Liver (tissue), 9 donors: ENCODE measurements around the gene PTPRD. TPM values are rescaled to one million over a fixed set of nuclear protein-coding genes. Genes with fewer than 3 reads are reported as not detected.

Source experiments
- DNase-seq: peaks from one replicate; pipeline ENCODE4 v3.0.0-alpha.2; 2017; ENCODE audit warnings: low spot score
- H3K27ac ChIP-seq, 2 donors: one replicate each; pipeline ENCODE4 v1.7.0; 2013; ENCODE audit warnings: inconsistent platforms in 2 of 2, low read length in 2 of 2, control low read depth in 1 of 2, low read depth in 1 of 2, mild to moderate bottlenecking in 1 of 2
- H3K27me3 ChIP-seq, 4 donors: one replicate each; pipeline versions ENCODE4 v1.6.1 to v1.7.0; 2013; ENCODE audit warnings: low read length in 3 of 4, inconsistent platforms in 1 of 4, mild to moderate bottlenecking in 1 of 4, moderate library complexity in 1 of 4; ENCODE audit not compliant: control insufficient read depth in 4 of 4, insufficient read depth in 4 of 4
- H3K36me3 ChIP-seq, 4 donors: one replicate each; pipeline versions ENCODE4 v1.6.1 to v1.7.0; 2013; ENCODE audit warnings: low read length in 3 of 4, mild to moderate bottlenecking in 3 of 4, low read depth in 1 of 4, moderate library complexity in 1 of 4; ENCODE audit not compliant: control insufficient read depth in 4 of 4, insufficient read depth in 3 of 4
- H3K4me1 ChIP-seq, 4 donors: one replicate each; pipeline versions ENCODE4 v1.6.1 to v1.7.0; 2013; ENCODE audit warnings: low read length in 3 of 4, mild to moderate bottlenecking in 3 of 4, moderate library complexity in 1 of 4; ENCODE audit not compliant: control insufficient read depth in 4 of 4, insufficient read depth in 4 of 4
- H3K4me3 ChIP-seq, 3 donors: one replicate each; pipeline versions ENCODE4 v1.6.1 to v1.7.0; 2013; ENCODE audit warnings: low read length in 3 of 3, control low read depth in 1 of 3, low read depth in 1 of 3, mild to moderate bottlenecking in 1 of 3
- H3K9ac ChIP-seq, 2 donors: one replicate each; pipeline ENCODE4 v1.7.0; 2013; ENCODE audit warnings: low read length in 2 of 2, mild to moderate bottlenecking in 2 of 2, moderate library complexity in 2 of 2, control low read depth in 1 of 2, low read depth in 1 of 2
- H3K9me3 ChIP-seq, 4 donors: one replicate each; pipeline versions ENCODE4 v1.6.1 to v1.7.0; 2013; ENCODE audit warnings: low read length in 3 of 4; ENCODE audit not compliant: control insufficient read depth in 4 of 4
- ATF3 ChIP-seq: IDR thresholded peaks from 2 replicates; pipeline ENCODE4 v1.6.1; 2016; ENCODE audit warnings: antibody characterized with exemption
- CTCF ChIP-seq: fragments of 150-350 bp; IDR thresholded peaks from 2 replicates; pipeline ENCODE4 v1.5.1; 2017; ENCODE audit warnings: improper control_type of control experiment, low read depth, low read length; ENCODE audit not compliant: missing input control
- EGR1 ChIP-seq, 2 donors: IDR thresholded peaks; 2 replicates each; pipeline ENCODE4 v1.6.1; 2016 to 2018; ENCODE audit warnings: antibody characterized with exemption in 2 of 2, low read depth in 2 of 2
- FOXA1 ChIP-seq: IDR thresholded peaks from 2 replicates; pipeline ENCODE4 v1.6.1; 2016; ENCODE audit warnings: antibody characterized with exemption
- FOXA2 ChIP-seq: IDR thresholded peaks from 2 replicates; pipeline ENCODE4 v1.6.1; 2016; ENCODE audit warnings: antibody characterized with exemption
- GABPA ChIP-seq, 2 donors: IDR thresholded peaks in 1 of 2; conservative IDR thresholded peaks in 1 of 2; 2 replicates each; pipeline ENCODE4 v1.6.1; 2016; ENCODE audit warnings: antibody characterized with exemption in 2 of 2, mild to moderate bottlenecking in 1 of 2, moderate library complexity in 1 of 2
- HNF4A ChIP-seq, 2 donors: conservative IDR thresholded peaks; 2 replicates each; pipeline ENCODE4 v1.6.1; 2016; ENCODE audit warnings: antibody characterized with exemption in 2 of 2, mild to moderate bottlenecking in 2 of 2
- HNF4G ChIP-seq: IDR thresholded peaks from 2 replicates; pipeline ENCODE4 v1.6.1; 2016; ENCODE audit warnings: antibody characterized with exemption
- JUND ChIP-seq, 2 donors: IDR thresholded peaks; 2 replicates each; pipeline ENCODE4 v1.6.1; 2016; ENCODE audit warnings: antibody characterized with exemption in 2 of 2
- MAX ChIP-seq: IDR thresholded peaks from 2 replicates; pipeline ENCODE4 v1.6.1; 2016; ENCODE audit warnings: antibody characterized with exemption
- NR2F2 ChIP-seq: IDR thresholded peaks from 2 replicates; pipeline ENCODE4 v1.6.1; 2016; ENCODE audit warnings: antibody characterized with exemption
- RAD21 ChIP-seq, 2 donors: IDR thresholded peaks; 2 replicates each; pipeline ENCODE4 v1.6.1; 2016; ENCODE audit warnings: antibody characterized with exemption in 2 of 2, mild to moderate bottlenecking in 2 of 2
- REST ChIP-seq: IDR thresholded peaks from 2 replicates; pipeline ENCODE4 v1.6.1; 2016; ENCODE audit warnings: antibody characterized with exemption, mild to moderate bottlenecking
- SP1 ChIP-seq: IDR thresholded peaks from 2 replicates; pipeline ENCODE4 v1.6.1; 2018; ENCODE audit warnings: antibody characterized with exemption, mild to moderate bottlenecking
- TAF1 ChIP-seq: conservative IDR thresholded peaks from 2 replicates; pipeline ENCODE4 v1.6.1; 2016; ENCODE audit warnings: antibody characterized with exemption, mild to moderate bottlenecking
- YY1 ChIP-seq: IDR thresholded peaks from 2 replicates; pipeline ENCODE4 v1.6.1; 2016; ENCODE audit warnings: antibody characterized with exemption, mild to moderate bottlenecking
- ZBTB33 ChIP-seq: IDR thresholded peaks from 2 replicates; pipeline ENCODE4 v1.6.1; 2016; ENCODE audit warnings: antibody characterized with exemption
- WGBS: extraction: QIAGEN DNeasy Blood & Tissue Kit; methylation state at CpG from one replicate; pipeline ENCODE4 v1.1.7; 2013; 5-methylcytosine and 5-hydroxymethylcytosine counted together
- polyA plus RNA-seq, 2 donors: library from polyadenylated mRNA; stranded (reverse) in 1 of 2; unstranded in 1 of 2; fragments of 200-250 nt in 1 of 2; fragments of >200 nt in 1 of 2; fragmentation: Nextera tagmentation in 1 of 2; extraction: Ambion mirVana in 1 of 2; gene quantifications; one replicate each; pipeline versions ENCODE4 v1.2.1 to v1.2.3, GENCODE V29; 2013 to 2015
- total RNA-seq, 2 donors: library from RNA; depleted of rRNA; stranded (reverse); fragments of >200 nt; gene quantifications; one replicate each; pipeline ENCODE4 v1.2.3, GENCODE V29; 2014
- donor health status: healthy.
- donor health status: healthy.
- donor health status: healthy.
- donor health status: healthy.
- donor health status: healthy.

Gene PTPRD
- total and polyA plus RNA-seq, 4 donors, result 0.78 to 34.2 (median 4.7) TPM

- no peak for DNase-seq
- TF ChIP-seq CTCF (no peak), YY1 (no peak), MAX (no peak), JUND (IDR thresholded peaks at IDR 0.05) (no peak), FOXA2 (no peak), EGR1 (IDR thresholded peaks at IDR 0.05; ENCODE audit: low read depth in 2 of 2) (no peak), FOXA1 (no peak), RAD21 (IDR thresholded peaks at IDR 0.05) (no peak), ATF3 (no peak), TAF1 (no peak), SP1 (no peak), NR2F2 (no peak), HNF4A (conservative IDR thresholded peaks at IDR 0.05) (no peak), HNF4G (no peak), REST (no peak), GABPA (IDR thresholded peaks at IDR 0.05 in 1 of 2, conservative IDR thresholded peaks at IDR 0.05 in 1 of 2) (no peak), ZBTB33 (no peak)
- H3K4me1 ChIP-seq, result no peaks in the 10 kb centered on the region
- no peak overlapping the region for H3K4me3 ChIP-seq
- no peaks in the 10 kb centered on the region for H3K27me3 ChIP-seq
- no peaks in the 10 kb centered on the region for H3K36me3 ChIP-seq
- H3K9me3 ChIP-seq, result no peaks in the 10 kb centered on the region
- H3K27ac ChIP-seq, result no peak overlapping the region
- WGBS, result 73% methylated on average over 1 of the region's 1 CpG
- no peak overlapping the region for H3K9ac ChIP-seq
Observed at GRCh38 chr9:9504869-9505268, 1107.9 kb downstream of the PTPRD start.

- no peak for DNase-seq
- TF ChIP-seq REST (no peak), SP1 (no peak), HNF4G (no peak), ZBTB33 (no peak), NR2F2 (no peak), CTCF (no peak)
- Histone ChIP-seq H3K36me3 (no peaks in the 10 kb centered on the region), H3K4me3 (no peak overlapping the region), H3K9ac (no peak overlapping the region), H3K4me1 (no peaks in the 10 kb centered on the region), H3K27me3 (no peaks in the 10 kb centered on the region), H3K27ac (no peak overlapping the region), H3K9me3 (peaks cover 0 to 3% (median 0%) of the 10 kb centered on the region in 4 donors)
Observed at GRCh38 chr9:9499546-9499945, 1113.3 kb downstream of the PTPRD start.
